GM21360 (cell line): ENCODE measurements around the gene BEAN1.
A peak's percentile ranks its signal among the peaks of the same experiment; 100 is the strongest.
"Not testable (repeated sequence)": the region's sequence is repeated elsewhere in the genome, so short reads cannot be mapped to it uniquely, and the experiment has no call there.

Experiments used
- ATAC-seq: cut with Tn5 transposase; IDR thresholded peaks from one replicate; pipeline ENCODE4 v1.9.1; 2021; ENCODE audit warnings: mild to moderate bottlenecking, moderate library complexity; ENCODE audit not compliant: unreplicated experiment

The BEAN1 gene

DNA sequence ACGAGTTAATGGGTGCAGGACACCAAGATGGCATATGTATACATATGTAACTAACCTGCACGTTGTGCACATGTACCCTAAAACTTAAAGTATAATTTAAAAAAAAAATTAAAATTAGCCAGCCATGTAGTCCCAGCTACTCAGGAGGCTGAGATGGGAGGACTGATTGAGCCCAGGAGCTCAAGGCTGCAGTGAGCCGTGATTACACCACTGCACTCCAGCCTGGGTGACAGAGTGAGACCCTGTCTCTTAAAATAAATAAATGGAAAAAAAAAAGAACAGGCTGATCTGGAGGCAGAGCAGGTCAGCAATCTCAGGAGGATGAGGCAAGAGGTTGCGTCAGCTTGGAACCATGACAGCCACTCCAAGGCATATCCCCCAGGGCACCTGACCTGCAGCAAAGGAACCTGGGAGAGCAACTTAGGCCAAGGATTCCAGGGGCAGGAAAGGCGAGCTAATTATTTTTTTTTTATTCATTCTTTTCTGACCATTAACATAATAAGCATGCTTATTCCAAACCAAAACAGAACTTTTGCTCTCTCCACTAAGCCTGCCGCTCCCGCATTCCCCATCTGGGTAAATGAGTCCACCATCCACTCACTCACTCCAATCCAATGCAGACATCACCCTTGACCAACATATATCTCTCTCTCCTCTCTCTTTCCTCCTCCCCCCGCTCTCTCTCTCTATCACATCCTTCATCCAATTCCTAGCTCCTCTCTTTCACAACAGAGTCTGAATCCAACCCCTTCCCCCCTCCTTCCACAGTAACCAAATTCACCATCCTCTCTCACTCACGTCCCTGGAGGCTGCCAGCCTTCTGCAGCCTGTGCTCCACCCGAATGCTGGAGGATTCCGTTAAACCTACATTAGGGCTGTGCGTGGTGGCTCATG lies 75.2 kb downstream of the BEAN1 start:
- no peak for ATAC-seq

DNA sequence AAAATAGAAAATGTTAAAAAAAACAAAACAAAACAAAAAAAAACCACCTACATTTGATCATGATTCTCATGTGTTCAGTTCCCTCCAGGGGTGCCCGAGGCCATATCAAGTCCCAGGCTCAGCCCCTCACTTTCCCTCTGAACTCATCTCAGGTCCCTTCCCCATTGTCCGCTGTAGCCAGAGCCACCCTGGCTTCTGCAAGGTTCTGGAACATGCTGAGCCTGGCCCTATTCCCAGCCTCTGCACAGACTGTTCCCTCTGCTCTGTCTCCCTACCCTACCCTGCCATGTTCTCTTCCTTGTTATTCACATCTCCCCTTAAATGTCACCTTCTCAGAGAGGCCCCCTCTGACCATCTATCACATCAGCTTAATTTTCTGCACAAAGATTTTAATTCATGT lies 75.9 kb downstream of the BEAN1 start:
- ATAC-seq: no peak

DNA sequence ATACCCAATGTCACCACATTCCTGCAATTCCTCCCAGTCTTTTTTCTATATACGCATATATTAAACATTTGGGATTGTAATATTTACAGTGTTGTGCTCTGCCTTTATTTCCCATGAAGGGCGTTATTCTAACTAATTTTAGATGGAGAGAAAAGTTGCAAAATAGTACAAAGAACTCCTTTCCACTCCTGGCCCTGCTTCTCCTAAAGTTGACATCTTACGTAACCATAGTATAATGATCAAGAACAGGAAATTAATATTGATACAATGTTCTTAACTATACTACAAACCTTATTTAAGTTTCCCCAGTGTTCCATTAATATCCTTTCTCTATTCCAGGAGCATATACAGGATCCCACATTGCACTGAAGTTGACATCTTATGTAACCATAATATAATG lies 76.5 kb downstream of the BEAN1 start:
- ATAC-seq: no peak

DNA sequence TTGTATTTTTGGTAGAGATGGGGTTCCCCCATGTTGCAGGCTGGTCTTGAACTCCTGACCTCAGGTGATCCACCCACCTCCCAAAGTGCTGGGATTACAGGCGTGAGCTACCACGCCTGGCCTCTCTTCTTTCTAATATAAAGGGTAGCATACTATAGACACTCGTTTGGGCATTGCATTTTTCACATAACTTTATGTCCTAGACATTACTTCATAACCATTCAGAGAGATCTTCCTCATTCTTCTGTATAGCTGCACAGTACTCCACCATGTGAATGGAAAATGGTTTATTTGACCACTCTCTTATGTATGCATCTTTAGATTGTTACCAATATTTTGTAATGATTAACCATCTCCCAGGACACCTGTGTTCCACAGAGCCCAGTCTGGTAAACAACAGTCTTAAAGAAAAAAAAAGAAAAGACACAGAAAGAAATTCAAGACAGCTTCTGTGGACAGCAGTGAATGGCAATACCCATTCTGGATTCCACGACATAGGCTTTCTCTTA lies 80.7 kb downstream of the BEAN1 start:
- no peak for ATAC-seq

DNA sequence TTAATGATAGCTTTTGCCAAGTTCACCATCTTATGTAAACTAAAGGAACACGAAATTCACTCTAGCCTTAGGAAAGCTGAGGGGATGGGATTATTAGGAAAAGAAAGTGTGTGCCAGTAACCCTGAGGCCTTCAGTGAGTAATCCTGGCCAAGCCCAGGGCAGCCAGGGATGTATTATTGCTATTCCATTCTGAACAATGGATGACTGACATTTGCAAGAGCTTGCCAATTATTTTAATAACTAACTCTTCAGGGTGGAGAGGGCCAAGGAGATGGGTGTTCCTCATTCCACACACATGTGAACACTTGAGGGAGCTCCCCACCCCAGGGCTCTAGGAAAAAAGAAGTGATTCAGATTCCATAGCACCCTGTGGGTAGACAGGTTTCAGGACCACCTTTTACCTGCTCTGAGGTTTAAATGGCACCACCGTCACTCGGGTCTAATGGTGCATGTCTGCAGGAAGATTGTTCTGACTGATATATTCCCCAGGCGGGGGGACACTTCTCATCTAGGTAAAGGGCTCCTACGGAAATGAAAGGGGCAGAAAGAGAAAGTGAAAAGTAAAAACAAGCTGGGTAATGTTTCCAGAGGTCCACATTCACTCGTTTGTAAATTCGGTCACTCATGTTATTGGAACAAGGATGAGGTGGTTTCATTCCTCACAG lies 81.3 kb downstream of the BEAN1 start:
- no peak for ATAC-seq

DNA sequence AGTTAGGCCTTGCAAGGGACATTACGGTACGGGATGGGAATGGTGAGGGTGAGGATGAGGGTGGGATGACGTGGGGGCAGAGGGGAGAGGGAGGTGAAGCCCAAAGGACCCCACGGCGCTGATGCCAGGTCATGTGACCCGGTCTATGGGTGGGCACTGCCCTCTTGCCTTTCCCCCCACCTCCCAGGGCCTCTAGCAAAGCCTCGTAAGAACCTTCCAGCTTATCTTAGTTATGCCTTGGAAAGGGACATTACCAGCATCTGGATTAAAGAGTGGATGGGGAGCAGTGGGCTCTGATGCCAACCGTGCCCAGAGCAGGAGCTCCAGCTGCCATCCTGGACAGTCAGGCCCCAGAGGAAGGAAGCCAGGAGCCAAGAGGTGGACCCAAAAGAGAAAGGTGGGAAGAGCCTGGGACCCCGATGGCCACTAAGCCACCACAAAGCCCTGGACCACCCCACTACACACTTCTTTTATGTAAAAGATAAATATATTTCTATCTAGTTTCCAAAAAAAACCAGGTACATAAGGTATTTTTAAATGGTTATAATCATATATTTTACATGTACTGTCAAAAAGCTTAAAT lies 81.9 kb downstream of the BEAN1 start:
- ATAC-seq: no peak

DNA sequence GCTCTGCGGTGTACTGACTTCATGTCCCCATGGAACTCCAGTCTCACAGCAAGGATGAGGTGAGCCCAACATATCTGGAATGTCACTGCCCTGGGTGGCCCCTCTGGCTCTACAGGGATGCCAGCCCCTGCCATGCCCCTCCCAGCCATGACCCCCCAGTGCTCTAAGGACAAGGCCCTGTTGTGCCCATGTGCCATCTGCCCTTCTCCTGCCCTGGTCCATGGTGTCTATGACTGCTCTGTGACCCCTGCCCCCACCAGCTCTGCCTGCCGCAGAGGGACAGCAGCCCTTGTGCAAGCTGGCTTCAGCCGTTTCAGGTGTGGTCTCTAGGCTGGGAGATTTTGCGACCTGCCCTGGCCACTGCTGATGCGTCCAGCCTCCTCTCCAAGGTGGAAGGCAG lies 82.5 kb downstream of the BEAN1 start:
- ATAC-seq: no peak

DNA sequence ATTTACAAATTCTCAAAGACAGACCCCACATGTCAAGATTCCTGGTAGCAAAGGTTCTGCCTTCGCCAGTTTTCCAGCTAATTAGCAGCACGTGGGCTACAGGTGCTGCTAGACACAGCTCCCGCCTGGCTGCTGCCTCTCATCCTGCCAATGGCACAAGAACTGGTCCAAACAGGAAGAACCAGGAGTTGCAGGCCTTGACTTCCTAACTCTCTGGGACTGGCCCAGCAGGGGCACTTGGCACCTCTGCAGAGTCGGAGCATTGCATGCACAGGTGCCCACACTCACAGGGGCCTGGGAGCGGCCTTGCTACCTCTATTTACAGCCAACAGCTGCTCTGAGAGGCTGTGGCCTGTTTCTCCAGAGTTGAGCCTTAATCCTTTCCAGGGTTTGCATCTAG lies 83.2 kb downstream of the BEAN1 start:
- ATAC-seq: no peak

DNA sequence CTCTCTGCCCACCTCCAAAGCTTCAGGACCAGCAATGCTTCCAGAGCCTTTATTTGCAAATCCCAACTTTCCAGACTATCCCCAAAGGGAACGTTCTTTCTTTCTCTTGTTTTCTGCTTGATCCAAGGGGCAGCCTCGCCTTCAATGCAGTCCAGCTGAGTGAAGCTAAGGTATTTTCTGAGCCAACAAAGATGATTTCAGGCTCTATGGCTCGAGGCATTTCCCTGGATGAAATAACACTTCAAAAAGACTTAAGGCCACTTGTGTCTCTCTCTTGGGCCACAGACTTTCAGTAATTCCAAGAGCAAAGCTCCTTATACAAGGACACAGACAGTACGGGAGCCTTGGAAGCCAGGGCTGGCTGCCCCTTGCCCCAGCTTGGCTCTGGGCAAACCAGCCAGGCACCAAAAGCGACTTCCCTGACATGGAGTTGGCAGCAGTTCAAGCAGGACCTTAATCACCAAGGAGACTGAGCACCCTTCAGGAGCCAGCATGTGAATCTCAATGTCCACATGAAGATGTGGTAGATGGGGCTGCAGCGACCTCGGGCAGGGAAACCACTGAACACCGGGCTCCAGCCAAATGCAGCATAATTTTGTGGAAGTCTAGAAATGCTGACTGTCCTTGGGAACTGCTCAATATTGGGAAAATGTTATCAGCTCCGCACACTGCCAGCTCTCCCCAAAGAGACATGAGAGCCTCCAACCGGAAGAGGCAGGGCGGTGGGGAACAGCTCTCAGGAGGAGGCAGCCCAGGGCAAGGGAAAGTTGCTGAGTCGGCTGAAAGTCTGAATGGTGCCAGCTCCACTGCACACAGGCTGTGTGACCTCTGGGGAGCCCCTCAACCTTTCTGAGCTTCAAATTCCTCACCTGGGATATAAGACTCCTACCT lies 83.9 kb downstream of the BEAN1 start:
- no peak for ATAC-seq

DNA sequence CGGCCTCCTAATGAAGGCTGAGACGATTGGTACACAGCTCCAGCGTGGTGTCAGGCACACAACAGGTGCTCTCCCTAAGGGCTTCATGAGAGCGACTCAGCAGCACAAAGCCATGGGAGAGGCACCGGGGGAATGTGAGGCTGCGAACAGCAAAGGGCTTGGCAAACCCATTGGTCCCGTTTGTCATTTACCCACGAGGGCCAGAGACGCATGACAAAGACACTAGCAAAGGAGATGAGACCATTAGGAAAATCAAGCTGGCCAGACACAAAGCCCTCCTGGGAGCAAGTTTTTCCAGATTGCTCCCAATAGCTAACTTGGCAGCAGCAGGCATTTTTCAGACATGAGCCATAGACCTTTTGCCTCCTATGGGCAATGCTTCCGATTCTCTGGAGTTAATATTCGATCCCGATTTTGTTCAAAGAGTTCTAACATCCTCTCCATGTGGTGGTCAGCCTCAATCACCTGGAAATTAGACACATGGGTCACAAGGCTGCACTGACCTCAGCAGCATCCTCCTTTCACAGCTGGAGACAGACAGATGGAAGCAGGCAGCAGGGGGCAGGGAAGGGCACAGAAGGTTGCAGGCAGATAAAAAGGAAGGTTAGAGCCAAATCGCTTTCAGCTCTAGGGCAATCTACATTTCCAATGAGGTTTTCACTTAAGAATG lies 84.6 kb downstream of the BEAN1 start:
- no peak for ATAC-seq

DNA sequence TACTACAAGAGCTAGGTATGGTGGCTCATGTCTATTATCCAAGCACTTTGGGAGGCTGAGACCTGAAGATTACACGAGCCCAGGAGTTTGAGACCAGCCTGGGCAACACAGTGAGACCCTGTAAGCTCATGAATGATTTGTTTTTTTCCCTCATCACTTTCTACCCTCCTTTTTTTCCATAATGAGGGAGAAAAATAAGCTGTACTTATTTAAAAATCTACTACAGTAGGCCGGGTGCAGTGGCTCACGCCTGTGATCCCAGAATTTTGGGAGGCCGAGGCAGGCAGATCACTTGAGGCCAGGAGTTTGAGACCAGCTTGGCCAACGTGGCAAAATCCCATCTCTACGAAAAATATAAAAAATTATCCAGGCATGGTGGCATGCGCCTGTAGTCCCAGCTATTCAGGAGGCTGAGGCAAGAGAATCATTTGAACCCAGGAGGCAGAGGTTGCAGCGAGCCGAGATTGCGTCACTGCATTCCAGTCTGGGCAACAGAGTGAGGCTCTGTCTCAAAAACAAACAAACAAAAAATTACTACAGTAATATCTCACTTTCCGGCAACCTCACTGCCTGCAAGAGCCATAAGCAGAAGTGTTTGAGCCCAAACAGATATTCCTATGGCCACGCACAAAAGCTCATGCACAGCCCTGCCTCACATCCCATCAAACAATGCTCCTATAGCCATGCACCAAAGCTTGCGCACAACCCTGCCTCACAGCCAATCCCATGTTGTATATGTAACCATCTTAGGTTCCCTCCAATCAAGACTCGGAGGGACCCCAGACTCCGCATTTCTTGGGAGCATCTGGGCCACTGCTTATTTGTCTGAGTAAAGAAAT lies 85.4 kb downstream of the BEAN1 start:
- ATAC-seq: no peak

DNA sequence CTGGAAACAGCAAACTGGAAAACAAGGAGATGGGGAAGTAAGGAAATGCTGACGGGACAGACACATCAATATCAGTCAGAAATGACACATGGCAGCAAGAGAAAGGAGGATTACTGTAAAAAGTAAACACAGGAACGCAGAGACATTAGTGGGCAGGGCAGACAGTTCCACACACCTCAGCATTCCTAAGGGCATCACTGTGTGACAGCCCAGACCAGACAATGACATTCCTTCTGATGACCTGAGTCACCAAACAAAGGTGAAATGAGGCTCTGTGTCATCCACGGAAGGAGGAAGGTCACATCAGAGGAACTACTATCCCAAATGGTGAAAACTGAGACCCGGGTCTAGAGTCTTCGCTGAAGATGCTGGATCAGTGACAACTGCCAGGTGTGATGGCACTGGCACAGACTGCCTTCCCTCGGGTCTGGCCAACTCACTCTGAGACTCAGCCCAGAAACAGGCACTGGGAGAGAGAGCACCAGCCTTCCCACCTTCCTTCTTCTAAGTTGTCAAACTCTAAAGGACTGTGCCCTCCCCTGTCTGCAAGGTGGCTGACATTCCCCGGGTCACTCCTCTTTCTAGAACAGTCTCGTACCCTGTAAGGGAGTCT lies 86.1 kb downstream of the BEAN1 start:
- ATAC-seq: no peak

DNA sequence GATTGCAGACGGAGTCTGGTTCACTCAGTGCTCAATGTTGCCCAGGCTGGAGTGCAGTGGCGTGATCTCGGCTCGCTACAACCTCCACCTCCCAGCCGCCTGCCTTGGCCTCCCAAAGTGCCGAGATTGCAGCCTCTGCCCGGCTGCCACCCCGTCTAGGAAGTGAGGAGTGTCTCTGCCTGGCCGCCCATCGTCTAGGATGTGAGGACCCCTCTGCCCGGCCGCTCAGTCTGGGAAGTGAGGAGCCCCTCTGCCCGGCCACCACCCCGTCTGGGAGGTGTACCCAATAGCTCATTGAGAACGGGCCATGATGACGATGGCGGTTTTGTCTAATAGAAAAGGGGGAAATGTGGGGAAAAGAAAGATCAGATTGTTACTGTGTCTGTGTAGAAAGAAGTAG lies 87.3 kb downstream of the BEAN1 start:
- ATAC-seq: not testable (repeated sequence)

DNA sequence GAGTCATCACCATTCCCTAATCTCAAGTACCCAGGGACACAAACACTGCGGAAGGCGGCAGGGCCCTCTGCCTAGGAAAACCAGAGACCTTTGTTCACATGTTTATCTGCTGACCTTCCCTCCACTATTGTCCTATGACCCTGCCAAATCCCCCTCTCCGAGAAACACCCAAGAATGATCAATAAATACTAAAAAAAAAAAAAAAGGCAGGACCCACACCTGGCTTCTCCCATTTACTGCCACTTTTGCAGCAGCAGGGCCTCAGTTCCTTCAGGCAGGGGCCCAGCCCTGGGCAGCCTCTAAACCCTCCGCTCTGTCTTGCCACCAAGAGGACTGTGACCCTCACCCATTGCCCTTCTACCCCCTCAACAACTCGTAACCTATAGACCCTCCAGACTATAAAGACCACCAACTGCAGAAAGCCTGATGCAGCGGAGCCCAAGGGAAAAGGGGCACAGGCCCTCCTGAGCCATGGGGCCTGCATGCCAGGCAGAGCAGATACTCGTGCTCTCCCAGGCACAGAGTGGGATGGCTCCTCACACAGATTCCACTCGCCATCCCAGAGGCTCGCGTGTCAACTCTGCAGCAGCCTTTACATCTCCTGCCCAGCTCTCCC lies 88.0 kb downstream of the BEAN1 start:
- ATAC-seq: not testable (repeated sequence)

DNA sequence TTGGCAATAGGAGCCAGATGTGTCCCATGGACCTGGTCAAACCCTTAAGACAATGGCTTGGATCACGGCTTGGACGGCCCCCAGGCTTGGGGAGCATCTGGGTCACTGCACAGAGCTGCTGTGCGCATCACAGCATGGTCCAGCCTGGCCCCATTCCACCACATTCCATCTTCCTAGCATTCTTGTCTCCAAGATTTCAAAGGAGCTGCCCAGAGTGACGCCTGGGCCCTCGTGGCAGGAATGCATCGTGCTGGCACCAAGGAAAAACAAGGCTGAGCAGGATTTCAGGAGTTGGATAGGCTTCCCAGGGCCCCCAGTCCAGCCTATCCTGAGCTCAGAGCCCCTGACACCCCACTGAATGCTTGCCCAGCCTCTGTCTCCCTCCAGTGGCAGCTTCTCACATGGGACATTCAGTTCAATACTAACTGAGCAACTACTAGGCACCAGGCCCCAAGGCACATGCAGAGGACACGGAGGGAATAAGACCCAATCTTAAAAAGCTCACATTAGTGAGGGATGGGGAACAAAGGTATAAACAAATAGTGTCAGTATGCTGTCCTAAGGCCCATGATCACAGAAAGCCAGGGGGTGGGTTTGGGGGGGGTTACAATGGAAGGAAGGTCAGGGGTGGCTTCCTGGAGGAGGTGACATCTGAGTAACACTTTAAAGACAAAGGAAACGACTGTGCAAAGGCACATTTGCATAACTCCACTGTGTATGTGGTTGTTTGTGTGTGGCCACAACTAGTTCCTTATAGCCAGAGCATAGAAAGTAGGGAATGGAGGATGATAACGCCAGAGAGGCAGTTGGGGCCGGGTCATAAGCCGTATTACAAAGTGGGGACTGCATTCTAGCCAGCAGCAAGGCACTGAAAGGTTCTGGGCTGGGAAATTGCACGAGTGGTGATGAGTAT lies 88.8 kb downstream of the BEAN1 start:
- ATAC-seq: no peak

DNA sequence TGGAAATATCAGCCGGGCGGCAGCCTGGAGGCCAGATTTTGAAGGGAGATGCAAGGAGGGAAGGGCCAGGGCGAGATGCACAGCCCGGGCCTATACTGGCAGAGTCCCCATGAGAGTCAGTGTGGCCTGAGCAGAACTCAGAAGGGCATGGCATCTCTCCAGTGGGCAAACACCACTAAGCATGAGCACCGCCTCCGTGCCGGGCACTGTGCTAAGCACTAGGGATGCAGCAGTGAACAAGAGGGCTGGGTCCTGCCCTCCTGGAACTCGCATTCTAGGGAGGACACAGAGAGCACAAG lies 89.4 kb downstream of the BEAN1 start:
- ATAC-seq: peak; percentile 10

DNA sequence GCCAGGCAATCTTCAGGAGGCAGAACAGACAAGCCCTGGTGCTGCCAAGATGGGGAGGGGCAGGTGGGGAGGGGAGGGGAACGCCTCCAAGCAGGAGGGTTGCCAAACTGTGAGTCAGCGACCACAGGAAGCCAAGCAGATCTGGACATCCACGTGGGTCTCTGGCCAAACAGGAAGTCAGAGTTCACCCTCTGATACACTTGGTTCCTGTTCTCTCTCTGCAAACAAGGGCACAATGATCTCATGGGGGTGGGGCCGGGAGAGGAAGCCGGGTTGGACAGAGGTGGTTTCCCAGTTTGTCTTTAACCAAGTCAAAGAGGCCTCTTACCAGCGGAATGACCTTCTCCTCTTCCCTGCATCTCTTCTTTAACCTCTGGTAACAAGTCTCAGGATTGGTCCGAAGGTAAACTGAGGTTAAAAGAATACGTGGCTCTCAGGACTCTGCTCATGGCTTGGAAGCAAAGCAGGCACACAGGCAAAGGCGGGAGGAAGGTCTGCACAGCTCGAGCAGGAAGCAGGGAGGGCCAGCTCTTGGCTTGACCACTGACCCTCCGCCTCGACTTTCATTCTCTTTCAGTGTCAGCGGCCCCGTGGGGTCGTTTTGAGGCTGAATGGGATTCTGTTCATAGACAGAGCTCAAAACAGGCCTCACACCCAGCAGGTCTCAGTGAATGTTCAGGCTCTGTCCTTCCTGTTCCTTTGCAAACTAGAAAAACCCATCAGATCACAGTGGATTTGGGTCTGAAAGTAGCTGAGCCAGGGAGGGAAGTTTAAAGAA lies 89.9 kb downstream of the BEAN1 start:
- ATAC-seq: peak; percentile 97
